KMS-11 (cell line): ENCODE results near the gene C7.

Experiments
- H2AFZ ChIP-seq: fragments of 200-600 bp; sonication (generic); 2 replicates; pipeline ENCODE4 v1.6.1; 2016; ENCODE audit warnings: antibody characterized with exemption, mixed run types, low read depth
- H3K27ac ChIP-seq: fragments of 200-600 bp; sonication (generic); 2 replicates; pipeline ENCODE4 v1.6.1; 2016; ENCODE audit warnings: mild to moderate bottlenecking, mixed run types
- H3K27me3 ChIP-seq: fragments of 200-600 bp; sonication (generic); 2 replicates; pipeline ENCODE4 v1.6.1; 2017; ENCODE audit warnings: mild to moderate bottlenecking, low read depth, mixed run types, moderate library complexity; ENCODE audit not compliant: insufficient read depth
- H3K36me3 ChIP-seq: fragments of 200-600 bp; sonication (generic); 2 replicates; pipeline ENCODE4 v1.6.1; 2017; ENCODE audit warnings: mild to moderate bottlenecking, mixed run types; ENCODE audit not compliant: insufficient read depth
- H3K4me1 ChIP-seq: fragments of 200-600 bp; sonication (generic); 2 replicates; pipeline ENCODE4 v1.6.1; 2016; ENCODE audit warnings: mild to moderate bottlenecking, low read depth, mixed run types; ENCODE audit not compliant: poor library complexity, severe bottlenecking
- H3K4me2 ChIP-seq: fragments of 200-600 bp; sonication (generic); 2 replicates; pipeline ENCODE4 v1.7.0; 2016; ENCODE audit warnings: mild to moderate bottlenecking, mixed run types
- H3K4me3 ChIP-seq: fragments of 200-600 bp; sonication (generic); IDR thresholded peaks from 2 replicates; pipeline ENCODE4 v1.6.1; 2017; ENCODE audit warnings: low read depth, low read length, mixed read lengths; ENCODE audit not compliant: insufficient read depth
- H3K79me2 ChIP-seq: fragments of 200-600 bp; sonication (generic); 2 replicates; pipeline ENCODE4 v1.6.1; 2016; ENCODE audit warnings: low read depth, mixed run types; ENCODE audit not compliant: insufficient read depth
- H3K9ac ChIP-seq: fragments of 200-600 bp; sonication (generic); 2 replicates; pipeline ENCODE4 v1.6.1; 2016; ENCODE audit warnings: mild to moderate bottlenecking, mixed run types
- H4K20me1 ChIP-seq: fragments of 200-600 bp; sonication (generic); 2 replicates; pipeline ENCODE4 v1.6.1; 2016; ENCODE audit warnings: mild to moderate bottlenecking, mixed run types; ENCODE audit not compliant: insufficient read depth
- TF ChIP-seq, protein P1 (sequence below): fragments of 200-600 bp; sonication (generic); conservative IDR thresholded peaks from 2 replicates; pipeline ENCODE4 v1.6.1; 2017; ENCODE audit warnings: low read depth, mild to moderate bottlenecking, antibody characterized with exemption, low read length, moderate library complexity, mixed read lengths

Gene C7

GRCh38 chr5:40983781-40984180 is 74.5 kb downstream of the C7 start:
- Histone ChIP-seq H3K36me3 (no peaks in the 10 kb centered on the region), H3K79me2 (no peaks in the 10 kb centered on the region), H3K9ac (no peak overlapping the region), H3K4me3 (no peak overlapping the region), H3K4me2 (no peak overlapping the region), H4K20me1 (no peaks in the 10 kb centered on the region), H2AFZ (no peak overlapping the region), H3K27ac (no peak overlapping the region), H3K4me1 (no peaks in the 10 kb centered on the region), H3K27me3 (no peaks in the 10 kb centered on the region)
- TF ChIP-seq, protein P1, sequence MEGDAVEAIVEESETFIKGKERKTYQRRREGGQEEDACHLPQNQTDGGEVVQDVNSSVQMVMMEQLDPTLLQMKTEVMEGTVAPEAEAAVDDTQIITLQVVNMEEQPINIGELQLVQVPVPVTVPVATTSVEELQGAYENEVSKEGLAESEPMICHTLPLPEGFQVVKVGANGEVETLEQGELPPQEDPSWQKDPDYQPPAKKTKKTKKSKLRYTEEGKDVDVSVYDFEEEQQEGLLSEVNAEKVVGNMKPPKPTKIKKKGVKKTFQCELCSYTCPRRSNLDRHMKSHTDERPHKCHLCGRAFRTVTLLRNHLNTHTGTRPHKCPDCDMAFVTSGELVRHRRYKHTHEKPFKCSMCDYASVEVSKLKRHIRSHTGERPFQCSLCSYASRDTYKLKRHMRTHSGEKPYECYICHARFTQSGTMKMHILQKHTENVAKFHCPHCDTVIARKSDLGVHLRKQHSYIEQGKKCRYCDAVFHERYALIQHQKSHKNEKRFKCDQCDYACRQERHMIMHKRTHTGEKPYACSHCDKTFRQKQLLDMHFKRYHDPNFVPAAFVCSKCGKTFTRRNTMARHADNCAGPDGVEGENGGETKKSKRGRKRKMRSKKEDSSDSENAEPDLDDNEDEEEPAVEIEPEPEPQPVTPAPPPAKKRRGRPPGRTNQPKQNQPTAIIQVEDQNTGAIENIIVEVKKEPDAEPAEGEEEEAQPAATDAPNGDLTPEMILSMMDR: no peak

DNA sequence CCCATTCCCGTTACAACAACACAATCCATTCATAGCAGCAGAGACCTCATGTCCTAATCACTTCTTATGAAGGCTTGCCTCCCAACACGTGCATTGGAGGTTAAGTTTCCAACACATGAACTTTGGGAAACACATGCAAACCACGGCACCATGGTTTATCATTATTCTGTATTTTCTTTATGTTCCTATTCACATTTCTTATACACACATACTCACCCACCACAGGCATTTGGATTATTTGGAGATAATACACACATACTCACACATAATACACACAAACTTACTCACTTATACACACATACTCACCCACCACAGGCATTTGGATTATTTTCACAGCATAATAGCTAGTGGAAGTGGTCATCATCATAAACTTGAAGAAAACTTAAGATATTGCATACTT is 75.6 kb downstream of the C7 start:
- Histone ChIP-seq H3K4me2 (no peak overlapping the region), H3K4me3 (no peak overlapping the region), H3K36me3 (no peaks in the 10 kb centered on the region), H3K27me3 (no peaks in the 10 kb centered on the region), H3K79me2 (no peaks in the 10 kb centered on the region), H3K27ac (no peak overlapping the region), H3K4me1 (no peaks in the 10 kb centered on the region), H3K9ac (no peak overlapping the region), H4K20me1 (no peaks in the 10 kb centered on the region), H2AFZ (no peak overlapping the region)
- TF ChIP-seq, protein P1: no peak

DNA sequence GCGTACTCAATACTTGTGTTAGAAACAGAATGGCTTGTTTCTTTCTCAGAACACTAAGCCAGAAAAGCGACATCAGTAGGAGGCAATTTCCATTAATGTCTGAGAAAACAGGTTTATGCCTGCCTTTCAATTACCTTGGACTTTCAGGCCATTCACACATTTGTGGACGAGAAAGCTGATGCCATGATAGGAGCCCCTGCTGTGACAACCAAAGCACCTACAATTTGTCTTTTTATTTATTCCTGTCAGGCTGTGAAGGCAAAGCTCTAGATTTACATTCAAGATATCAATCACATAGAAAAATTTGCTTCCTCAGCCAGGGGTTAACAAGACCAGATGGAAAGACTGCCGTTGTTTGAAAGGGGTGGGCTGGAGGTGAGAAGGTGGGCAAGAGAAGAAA is 76.2 kb downstream of the C7 start:
- H3K79me2 ChIP-seq: no peaks in the 10 kb centered on the region
- H3K4me1 ChIP-seq: no peaks in the 10 kb centered on the region
- no peak overlapping the region for H3K4me2 ChIP-seq
- no peaks in the 10 kb centered on the region for H3K27me3 ChIP-seq
- H2AFZ ChIP-seq: no peak overlapping the region
- H4K20me1 ChIP-seq: no peaks in the 10 kb centered on the region
- H3K9ac ChIP-seq: no peak overlapping the region
- no peak overlapping the region for H3K4me3 ChIP-seq
- no peaks in the 10 kb centered on the region for H3K36me3 ChIP-seq
- no peak overlapping the region for H3K27ac ChIP-seq
- TF ChIP-seq, protein P1: no peak

GRCh38 chr5:40986666-40987065 is 77.4 kb downstream of the C7 start:
- Histone ChIP-seq H3K4me3 (no peak overlapping the region), H2AFZ (no peak overlapping the region), H3K9ac (no peak overlapping the region), H4K20me1 (no peaks in the 10 kb centered on the region), H3K27me3 (no peaks in the 10 kb centered on the region), H3K36me3 (no peaks in the 10 kb centered on the region), H3K4me1 (no peaks in the 10 kb centered on the region), H3K4me2 (no peak overlapping the region), H3K79me2 (no peaks in the 10 kb centered on the region), H3K27ac (no peak overlapping the region)
- TF ChIP-seq, protein P1: no peak
